ENCODE measurements around the gene TENT5C. TPM values are rescaled to one million over a fixed set of nuclear protein-coding genes. Genes with fewer than 3 reads are reported as not detected.

Gene TENT5C
- total RNA-seq, 1 experiment from 2014 or later = 1.4 TPM

GRCh38 chr1:117559139-117559538 lies 46.7 kb upstream of the TENT5C start:
- Histone ChIP-seq H2AFZ (ENCODE audit: low read depth, low read length, poor library complexity, severe bottlenecking) (no peak overlapping the region), H3K9ac (ENCODE audit: low read length) (no peak overlapping the region), H3K79me2 (ENCODE audit: insufficient read depth, low read length) (no peaks in the 10 kb centered on the region), H3K9me3 (ENCODE audit: control insufficient read depth in 1 of 2, insufficient read depth in 1 of 2, low read depth in 1 of 2, low read length in 2 of 2) (no peaks in the 10 kb centered on the region), H3K4me3 (replicated peaks in 1 of 2; ENCODE audit: low read depth in 1 of 2, low read length in 2 of 2) (no peak overlapping the region), H3K4me2 (ENCODE audit: low read length) (no peak overlapping the region), H3K27me3 (ENCODE audit: insufficient read depth, low read length) (no peaks in the 10 kb centered on the region), H3K36me3 (ENCODE audit: control insufficient read depth in 1 of 2, insufficient read depth in 2 of 2, low read length in 2 of 2) (no peaks in the 10 kb centered on the region), H3K9me2 (ENCODE audit: insufficient read depth) (no peaks in the 10 kb centered on the region), H3K4me1 (ENCODE audit: control insufficient read depth in 1 of 2, insufficient read depth in 2 of 2, low read length in 2 of 2) (no peaks in the 10 kb centered on the region), H4K20me1 (ENCODE audit: insufficient read depth) (no peaks in the 10 kb centered on the region), H3K27ac (ENCODE audit: low read depth, low read length) (no peak overlapping the region)
- CTCF ChIA-PET = no interaction called here
- DNase-seq (ENCODE audit: low read depth, low spot score) (no peak), ATAC-seq (no peak)
- POLR2A ChIA-PET = no interaction called here
- RAD21 ChIA-PET (ENCODE audit: low non-redundant PET in 1 of 2, low total read pairs in 2 of 2, uncharacterized antibody in 2 of 2, unreplicated experiment in 2 of 2) = no interaction called here
- intact Hi-C loops (cut with micrococcal nuclease) = no loop called here
- BruUV-seq (replicated peaks) = no TSS peak
- TF ChIP-seq ATF3 (IDR thresholded peaks at IDR 0.05) = no peak
- TF ChIP-seq JUND (IDR thresholded peaks at IDR 0.05) = no peak
- TF ChIP-seq RAD21 (IDR thresholded peaks at IDR 0.05; ENCODE audit: low read depth) = no peak
- TF ChIP-seq ELF1 (IDR thresholded peaks at IDR 0.05; ENCODE audit: borderline replicate concordance, low read depth) = no peak
- TF ChIP-seq SIN3A (IDR thresholded peaks at IDR 0.05; ENCODE audit: low read depth) = no peak
- no peak for TF ChIP-seq EGR1 (IDR thresholded peaks at IDR 0.05; ENCODE audit: low read depth)

- H3K27me3 ChIP-seq (ENCODE audit: insufficient read depth, low read length) = no peaks in the 10 kb centered on the region
- H4K20me1 ChIP-seq (ENCODE audit: insufficient read depth) = no peaks in the 10 kb centered on the region
- DNase-seq (ENCODE audit: low read depth, low spot score) (no peak), ATAC-seq (no peak)
- BruUV-seq (replicated peaks) = no TSS peak
- ChIA-PET POLR2A (no interaction called here), CTCF (no interaction called here), RAD21 (ENCODE audit: low non-redundant PET in 1 of 2, low total read pairs in 2 of 2, uncharacterized antibody in 2 of 2, unreplicated experiment in 2 of 2) (no interaction called here)
- H3K4me2 ChIP-seq (ENCODE audit: low read length) = no peak overlapping the region
- no peak overlapping the region for H2AFZ ChIP-seq (ENCODE audit: low read depth, low read length, poor library complexity, severe bottlenecking)
- TF ChIP-seq FOSL1 (IDR thresholded peaks at IDR 0.05; ENCODE audit: low read depth) (no peak), RAD21 (IDR thresholded peaks at IDR 0.05; ENCODE audit: low read depth) (no peak), SRF (IDR thresholded peaks at IDR 0.05; ENCODE audit: low read depth) (no peak), ZNF274 (IDR thresholded peaks at IDR 0.05; ENCODE audit: low read depth, low read length) (no peak), YY1 (IDR thresholded peaks at IDR 0.05; ENCODE audit: extremely low read depth, insufficient replicate concordance, low read depth, low read length) (no peak), SIN3A (IDR thresholded peaks at IDR 0.05; ENCODE audit: low read depth) (no peak), EZH2 (IDR thresholded peaks at IDR 0.05) (no peak), JUND (IDR thresholded peaks at IDR 0.05) (no peak), CBX3 (IDR thresholded peaks at IDR 0.05; ENCODE audit: low read depth) (no peak), CEBPB (IDR thresholded peaks at IDR 0.05; ENCODE audit: low read depth) (no peak), TCF7L2 (IDR thresholded peaks at IDR 0.05; ENCODE audit: borderline replicate concordance, extremely low read depth, insufficient read depth, insufficient read length) (no peak), REST (IDR thresholded peaks at IDR 0.05; ENCODE audit: low read depth) (no peak), POLR2A (IDR thresholded peaks at IDR 0.05; ENCODE audit: borderline replicate concordance, extremely low read depth, insufficient read depth, insufficient read length) (no peak), ATF3 (IDR thresholded peaks at IDR 0.05) (no peak)
- no peaks in the 10 kb centered on the region for H3K9me2 ChIP-seq (ENCODE audit: insufficient read depth)
- H3K4me1 ChIP-seq (ENCODE audit: control insufficient read depth in 1 of 2, insufficient read depth in 2 of 2, low read length in 2 of 2) = no peaks in the 10 kb centered on the region
- no peaks in the 10 kb centered on the region for H3K9me3 ChIP-seq (ENCODE audit: control insufficient read depth in 1 of 2, insufficient read depth in 1 of 2, low read depth in 1 of 2, low read length in 2 of 2)
- H3K4me3 ChIP-seq (replicated peaks in 1 of 2; ENCODE audit: low read depth in 1 of 2, low read length in 2 of 2) = no peak overlapping the region
- no peaks in the 10 kb centered on the region for H3K36me3 ChIP-seq (ENCODE audit: control insufficient read depth in 1 of 2, insufficient read depth in 2 of 2, low read length in 2 of 2)
- H3K27ac ChIP-seq (ENCODE audit: low read depth, low read length) = no peak overlapping the region
- intact Hi-C loops (cut with micrococcal nuclease) = no loop called here
- no peak overlapping the region for H3K9ac ChIP-seq (ENCODE audit: low read length)
- no peaks in the 10 kb centered on the region for H3K79me2 ChIP-seq (ENCODE audit: insufficient read depth, low read length)
Observed at GRCh38 chr1:117559985-117560384, 45.9 kb upstream of the TENT5C start.
